ENCODE data around the gene ZC3H12C.

ZC3H12C gene

GRCh38 chr11:110152199-110152598 lies 59.0 kb downstream of the ZC3H12C start:
- no peak overlapping the region for H3K4me2 ChIP-seq (ENCODE audit: low read length)
- H3K9me3 ChIP-seq (ENCODE audit: low read length) = no peaks in the 10 kb centered on the region
- H3K79me2 ChIP-seq (ENCODE audit: insufficient read depth, low read length) = no peaks in the 10 kb centered on the region
- no peak for TF ChIP-seq EZH2 (IDR thresholded peaks at IDR 0.05; ENCODE audit: borderline replicate concordance, low read length)
- no peak for TF ChIP-seq CTCF (IDR thresholded peaks at IDR 0.05; ENCODE audit: low read length)
- H2AFZ ChIP-seq (ENCODE audit: low read length) = no peak overlapping the region
- no peaks in the 10 kb centered on the region for H3K4me1 ChIP-seq (ENCODE audit: insufficient read depth, low read length, severe bottlenecking)
- no peak overlapping the region for H3K27ac ChIP-seq (ENCODE audit: low read depth, low read length, poor library complexity, severe bottlenecking)
- no peaks in the 10 kb centered on the region for H4K20me1 ChIP-seq (ENCODE audit: insufficient read depth, low read length)
- H3F3A ChIP-seq (ENCODE audit: insufficient read depth, low read length) = no peaks in the 10 kb centered on the region
- H3K27me3 ChIP-seq (ENCODE audit: insufficient read depth, low read length) = no peaks in the 10 kb centered on the region
- no peaks in the 10 kb centered on the region for H3K36me3 ChIP-seq (ENCODE audit: insufficient read depth, low read length)
- no peaks in the 10 kb centered on the region for H3K9me2 ChIP-seq (ENCODE audit: low read depth, low read length)
- H3K4me3 ChIP-seq (ENCODE audit: low read depth, low read length, poor library complexity, severe bottlenecking) = no peak overlapping the region
- no peak overlapping the region for H3K9ac ChIP-seq (ENCODE audit: low read length)

DNA sequence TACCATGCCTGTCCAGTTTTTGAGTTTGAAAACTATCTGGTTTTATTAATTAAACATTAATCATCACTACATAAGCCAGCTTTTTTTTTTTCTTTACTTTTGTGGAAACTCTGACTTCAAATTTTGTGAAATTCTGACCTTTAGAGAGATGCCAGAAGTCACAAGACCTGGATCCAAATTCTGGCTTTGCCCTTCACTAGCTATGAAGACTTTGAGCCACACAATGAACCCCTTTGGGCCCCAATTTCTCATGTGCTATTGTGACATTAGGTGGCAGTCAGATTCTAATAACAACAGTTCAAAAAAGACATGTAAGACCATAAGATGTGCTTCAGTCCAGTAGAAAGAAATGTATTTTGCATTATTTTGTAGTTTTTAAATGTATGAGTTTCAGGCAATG lies 60.3 kb downstream of the ZC3H12C start:
- Histone ChIP-seq H3K4me3 (ENCODE audit: low read depth, low read length, poor library complexity, severe bottlenecking) (no peak overlapping the region), H3K4me2 (ENCODE audit: low read length) (no peak overlapping the region), H3K4me1 (ENCODE audit: insufficient read depth, low read length, severe bottlenecking) (no peaks in the 10 kb centered on the region), H3K27me3 (ENCODE audit: insufficient read depth, low read length) (no peaks in the 10 kb centered on the region), H3K9me2 (ENCODE audit: low read depth, low read length) (no peaks in the 10 kb centered on the region), H2AFZ (ENCODE audit: low read length) (no peak overlapping the region), H3F3A (ENCODE audit: insufficient read depth, low read length) (no peaks in the 10 kb centered on the region), H3K27ac (ENCODE audit: low read depth, low read length, poor library complexity, severe bottlenecking) (no peak overlapping the region), H3K9me3 (ENCODE audit: low read length) (no peaks in the 10 kb centered on the region), H3K79me2 (ENCODE audit: insufficient read depth, low read length) (no peaks in the 10 kb centered on the region), H3K9ac (ENCODE audit: low read length) (no peak overlapping the region), H3K36me3 (ENCODE audit: insufficient read depth, low read length) (no peaks in the 10 kb centered on the region), H4K20me1 (ENCODE audit: insufficient read depth, low read length) (no peaks in the 10 kb centered on the region)
- TF ChIP-seq CTCF (IDR thresholded peaks at IDR 0.05; ENCODE audit: low read length) (no peak), EZH2 (IDR thresholded peaks at IDR 0.05; ENCODE audit: borderline replicate concordance, low read length) (no peak)

DNA sequence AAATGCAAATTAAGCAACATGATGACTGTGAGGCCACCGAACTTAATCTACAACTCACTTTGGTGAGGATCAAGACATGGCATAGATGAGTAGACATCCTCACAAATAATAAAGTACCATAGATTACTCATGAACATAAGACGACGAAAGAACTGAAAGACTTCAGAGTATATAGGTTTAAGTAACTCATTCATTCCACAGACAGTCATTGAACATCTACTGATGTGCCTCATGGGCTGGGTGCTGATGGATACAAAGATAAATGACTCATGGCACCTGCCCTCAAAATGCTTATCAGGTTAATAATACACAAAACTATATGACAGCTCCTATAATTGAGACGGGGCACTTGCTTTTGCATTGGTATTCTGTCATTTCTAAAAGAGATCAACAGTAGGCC lies 63.3 kb downstream of the ZC3H12C start:
- no peaks in the 10 kb centered on the region for H3K9me3 ChIP-seq (ENCODE audit: low read length)
- no peaks in the 10 kb centered on the region for H3F3A ChIP-seq (ENCODE audit: insufficient read depth, low read length)
- H4K20me1 ChIP-seq (ENCODE audit: insufficient read depth, low read length) = no peaks in the 10 kb centered on the region
- H3K4me2 ChIP-seq (ENCODE audit: low read length) = no peak overlapping the region
- H3K79me2 ChIP-seq (ENCODE audit: insufficient read depth, low read length) = no peaks in the 10 kb centered on the region
- H3K27me3 ChIP-seq (ENCODE audit: insufficient read depth, low read length) = no peaks in the 10 kb centered on the region
- H3K9ac ChIP-seq (ENCODE audit: low read length) = no peak overlapping the region
- no peak overlapping the region for H3K4me3 ChIP-seq (ENCODE audit: low read depth, low read length, poor library complexity, severe bottlenecking)
- no peaks in the 10 kb centered on the region for H3K9me2 ChIP-seq (ENCODE audit: low read depth, low read length)
- no peak overlapping the region for H3K27ac ChIP-seq (ENCODE audit: low read depth, low read length, poor library complexity, severe bottlenecking)
- H3K36me3 ChIP-seq (ENCODE audit: insufficient read depth, low read length) = no peaks in the 10 kb centered on the region
- H2AFZ ChIP-seq (ENCODE audit: low read length) = no peak overlapping the region
- no peaks in the 10 kb centered on the region for H3K4me1 ChIP-seq (ENCODE audit: insufficient read depth, low read length, severe bottlenecking)
- TF ChIP-seq CTCF (IDR thresholded peaks at IDR 0.05; ENCODE audit: low read length) (no peak), EZH2 (IDR thresholded peaks at IDR 0.05; ENCODE audit: borderline replicate concordance, low read length) (no peak)

Data from OCI-LY1 (cell line).